A673 (cell line): Measurements from ENCODE around the gene ADAMTS6.

Source experiments
- EZH2 ChIP-seq: fragments of 200-600 bp; sonication (generic); IDR thresholded peaks from 2 replicates; pipeline ENCODE4 v1.6.1; 2017; ENCODE audit warnings: borderline replicate concordance, low read depth, mild to moderate bottlenecking, mixed read lengths, antibody characterized with exemption, low read length; ENCODE audit not compliant: poor library complexity, severe bottlenecking
- TF ChIP-seq, protein P1 (sequence below): fragments of 300-800, 200-600 bp; sonication (generic); conservative IDR thresholded peaks from 2 replicates; pipeline ENCODE4 v1.5.1; 2017; ENCODE audit warnings: low read depth, mild to moderate bottlenecking, antibody characterized with exemption, low read length, moderate library complexity, mixed read lengths

DNA sequence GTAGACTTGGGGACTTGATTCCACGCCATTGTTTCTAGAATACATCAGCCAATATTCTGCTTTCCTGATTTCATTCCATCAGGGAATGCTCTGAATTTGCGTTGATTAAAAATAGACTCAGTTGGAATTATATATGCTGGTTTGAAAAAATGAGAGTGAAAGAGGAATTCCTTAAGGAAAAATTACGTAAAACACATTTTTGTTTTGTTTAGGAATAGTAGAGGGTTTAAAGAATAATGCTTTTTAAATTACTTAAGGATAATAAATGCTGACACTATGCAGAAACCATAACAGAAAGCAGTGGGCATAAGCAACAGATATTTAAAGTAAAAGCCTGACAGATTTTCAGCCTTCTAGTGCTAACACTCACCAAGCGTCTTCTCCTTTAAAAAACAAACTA is 235.0 kb downstream of the ADAMTS6 start:
- TF ChIP-seq, protein P1, sequence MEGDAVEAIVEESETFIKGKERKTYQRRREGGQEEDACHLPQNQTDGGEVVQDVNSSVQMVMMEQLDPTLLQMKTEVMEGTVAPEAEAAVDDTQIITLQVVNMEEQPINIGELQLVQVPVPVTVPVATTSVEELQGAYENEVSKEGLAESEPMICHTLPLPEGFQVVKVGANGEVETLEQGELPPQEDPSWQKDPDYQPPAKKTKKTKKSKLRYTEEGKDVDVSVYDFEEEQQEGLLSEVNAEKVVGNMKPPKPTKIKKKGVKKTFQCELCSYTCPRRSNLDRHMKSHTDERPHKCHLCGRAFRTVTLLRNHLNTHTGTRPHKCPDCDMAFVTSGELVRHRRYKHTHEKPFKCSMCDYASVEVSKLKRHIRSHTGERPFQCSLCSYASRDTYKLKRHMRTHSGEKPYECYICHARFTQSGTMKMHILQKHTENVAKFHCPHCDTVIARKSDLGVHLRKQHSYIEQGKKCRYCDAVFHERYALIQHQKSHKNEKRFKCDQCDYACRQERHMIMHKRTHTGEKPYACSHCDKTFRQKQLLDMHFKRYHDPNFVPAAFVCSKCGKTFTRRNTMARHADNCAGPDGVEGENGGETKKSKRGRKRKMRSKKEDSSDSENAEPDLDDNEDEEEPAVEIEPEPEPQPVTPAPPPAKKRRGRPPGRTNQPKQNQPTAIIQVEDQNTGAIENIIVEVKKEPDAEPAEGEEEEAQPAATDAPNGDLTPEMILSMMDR = no peak
- TF ChIP-seq EZH2 = no peak
